ENCODE data around the gene PACRG.

PACRG gene

GRCh38 chr6:163188746-163189145, 461.0 kb downstream of the PACRG start:
- no peak for FAIRE-seq
- no peak for TF ChIP-seq POLR2AphosphoS5 (IDR thresholded peaks at IDR 0.05; ENCODE audit: low read depth, low read length)
- no peak for TF ChIP-seq TAF1 (IDR thresholded peaks at IDR 0.05; ENCODE audit: borderline replicate concordance, low read depth, low read length)
- no peak for TF ChIP-seq POLR2A (IDR thresholded peaks at IDR 0.05; ENCODE audit: low read depth, low read length)
- no peak for DNase-seq (ENCODE audit: insufficient read length)

DNA sequence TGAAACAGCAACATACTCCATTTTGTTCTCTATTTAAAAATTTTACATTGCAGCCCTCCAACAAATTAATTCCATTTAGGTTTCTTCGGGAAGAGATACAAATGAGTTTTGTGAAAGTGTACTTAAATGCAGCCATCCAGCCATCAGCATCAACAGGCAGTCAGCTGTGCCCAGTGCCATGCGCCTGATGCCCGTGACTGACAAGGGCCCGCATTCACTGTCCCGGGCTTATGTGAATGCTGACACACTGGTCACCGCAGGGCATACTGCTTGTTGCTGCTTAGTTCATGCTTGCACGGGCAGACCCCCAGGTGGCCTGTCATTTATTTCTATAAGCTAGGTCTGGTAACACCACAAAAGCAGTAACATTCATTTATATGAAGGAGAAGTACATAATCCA, 461.8 kb downstream of the PACRG start:
- DNase-seq (ENCODE audit: insufficient read length) (no peak), FAIRE-seq (no peak)
- TF ChIP-seq POLR2AphosphoS5 (IDR thresholded peaks at IDR 0.05; ENCODE audit: low read depth, low read length) = no peak
- TF ChIP-seq POLR2A (IDR thresholded peaks at IDR 0.05; ENCODE audit: low read depth, low read length) = no peak
- TF ChIP-seq TAF1 (IDR thresholded peaks at IDR 0.05; ENCODE audit: borderline replicate concordance, low read depth, low read length) = no peak

- DNase-seq (ENCODE audit: insufficient read length) (no peak), FAIRE-seq (no peak)
- TF ChIP-seq POLR2A (IDR thresholded peaks at IDR 0.05; ENCODE audit: low read depth, low read length) = no peak
- TF ChIP-seq POLR2AphosphoS5 (IDR thresholded peaks at IDR 0.05; ENCODE audit: low read depth, low read length) = no peak
- no peak for TF ChIP-seq TAF1 (IDR thresholded peaks at IDR 0.05; ENCODE audit: borderline replicate concordance, low read depth, low read length)
Measured at GRCh38 chr6:163190786-163191185, 463.0 kb downstream of the PACRG start.

DNA sequence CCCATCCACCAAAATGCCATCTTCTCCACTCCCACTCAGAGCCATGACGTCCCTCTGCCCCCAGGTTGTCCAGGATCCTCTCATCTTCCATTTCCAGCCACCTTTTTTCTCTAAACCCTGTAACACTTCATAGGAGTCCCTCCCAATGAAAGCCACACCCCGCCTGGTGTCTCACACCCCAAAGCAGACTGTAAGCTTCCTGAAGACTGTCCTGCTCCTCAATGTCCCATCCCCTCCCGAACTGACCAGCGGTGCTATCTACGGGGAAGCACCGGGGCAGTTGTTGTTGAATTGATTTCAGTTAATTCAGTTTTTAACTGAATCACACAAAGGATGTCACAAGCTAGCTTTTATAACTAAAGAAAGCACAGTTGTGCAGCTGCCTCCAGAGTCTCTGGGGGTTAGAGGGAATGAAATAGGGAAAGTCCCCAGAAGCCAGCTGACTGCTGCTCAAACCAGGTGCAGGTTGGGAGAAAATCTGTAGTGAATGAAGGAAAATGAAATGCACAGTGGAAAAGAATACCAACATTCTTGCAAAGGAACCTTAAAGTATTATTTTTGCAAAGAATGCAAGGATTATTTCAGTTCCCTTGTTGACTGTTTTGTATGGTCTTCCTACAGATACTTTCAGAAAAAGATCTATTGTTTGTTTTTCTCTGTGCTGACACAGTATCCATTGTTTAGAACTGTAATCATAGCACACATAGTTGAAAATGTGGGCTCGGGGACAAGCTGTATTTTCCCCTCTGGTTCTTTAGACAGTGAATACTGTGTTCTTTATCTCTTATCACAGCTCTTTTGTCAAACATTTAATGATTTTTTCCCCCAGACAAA, 464.1 kb downstream of the PACRG start:
- DNase-seq (ENCODE audit: insufficient read length) (no peak), FAIRE-seq (no peak)
- TF ChIP-seq POLR2AphosphoS5 (IDR thresholded peaks at IDR 0.05; ENCODE audit: low read depth, low read length) = no peak
- TF ChIP-seq POLR2A (IDR thresholded peaks at IDR 0.05; ENCODE audit: low read depth, low read length) = no peak
- TF ChIP-seq TAF1 (IDR thresholded peaks at IDR 0.05; ENCODE audit: borderline replicate concordance, low read depth, low read length) = no peak

DNA sequence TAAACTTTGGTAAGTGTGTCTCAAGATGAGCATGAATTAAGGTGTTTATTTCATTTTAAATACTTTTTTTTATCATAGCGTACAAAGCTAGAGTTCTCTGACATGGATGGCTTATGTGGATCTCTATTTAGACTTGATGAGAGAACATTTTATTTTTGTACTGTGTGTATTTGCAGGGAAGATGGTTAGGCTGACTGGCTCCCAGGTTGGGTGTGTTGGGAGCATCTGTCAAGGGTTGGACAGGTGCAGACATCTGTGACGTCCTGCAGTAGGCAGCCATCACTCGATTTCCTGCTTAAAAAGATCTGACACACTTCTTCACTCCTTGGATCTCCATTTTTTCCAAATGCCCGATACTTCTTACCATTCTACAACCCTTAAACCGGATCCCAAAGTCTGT, 464.8 kb downstream of the PACRG start:
- no peak for FAIRE-seq
- DNase-seq (ENCODE audit: insufficient read length) = no peak
- TF ChIP-seq POLR2A (IDR thresholded peaks at IDR 0.05; ENCODE audit: low read depth, low read length) (no peak), TAF1 (IDR thresholded peaks at IDR 0.05; ENCODE audit: borderline replicate concordance, low read depth, low read length) (no peak), POLR2AphosphoS5 (IDR thresholded peaks at IDR 0.05; ENCODE audit: low read depth, low read length) (no peak)

DNA sequence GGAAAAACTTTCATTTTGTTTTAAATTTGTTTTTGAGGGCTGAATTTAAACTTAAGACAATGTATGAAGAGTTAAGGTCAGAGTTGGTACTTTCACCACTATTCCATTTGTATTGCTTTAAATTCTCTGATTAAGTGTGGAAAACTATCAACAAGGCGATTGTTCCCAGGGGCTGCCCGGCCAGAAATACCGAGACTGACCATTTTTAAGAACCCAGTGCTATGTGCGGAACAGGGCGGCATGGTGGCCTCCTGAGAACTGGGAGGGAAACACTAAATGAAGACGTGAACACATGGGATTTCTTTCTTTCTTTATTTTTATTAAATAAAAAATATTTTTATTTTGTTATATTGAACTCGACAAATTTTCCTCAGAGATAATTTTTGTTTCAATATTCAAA, 465.6 kb downstream of the PACRG start:
- no peak for TF ChIP-seq POLR2A (IDR thresholded peaks at IDR 0.05; ENCODE audit: low read depth, low read length)
- TF ChIP-seq POLR2AphosphoS5 (IDR thresholded peaks at IDR 0.05; ENCODE audit: low read depth, low read length) = no peak
- no peak for TF ChIP-seq TAF1 (IDR thresholded peaks at IDR 0.05; ENCODE audit: borderline replicate concordance, low read depth, low read length)
- no peak for DNase-seq (ENCODE audit: insufficient read length)
- FAIRE-seq = no peak

DNA sequence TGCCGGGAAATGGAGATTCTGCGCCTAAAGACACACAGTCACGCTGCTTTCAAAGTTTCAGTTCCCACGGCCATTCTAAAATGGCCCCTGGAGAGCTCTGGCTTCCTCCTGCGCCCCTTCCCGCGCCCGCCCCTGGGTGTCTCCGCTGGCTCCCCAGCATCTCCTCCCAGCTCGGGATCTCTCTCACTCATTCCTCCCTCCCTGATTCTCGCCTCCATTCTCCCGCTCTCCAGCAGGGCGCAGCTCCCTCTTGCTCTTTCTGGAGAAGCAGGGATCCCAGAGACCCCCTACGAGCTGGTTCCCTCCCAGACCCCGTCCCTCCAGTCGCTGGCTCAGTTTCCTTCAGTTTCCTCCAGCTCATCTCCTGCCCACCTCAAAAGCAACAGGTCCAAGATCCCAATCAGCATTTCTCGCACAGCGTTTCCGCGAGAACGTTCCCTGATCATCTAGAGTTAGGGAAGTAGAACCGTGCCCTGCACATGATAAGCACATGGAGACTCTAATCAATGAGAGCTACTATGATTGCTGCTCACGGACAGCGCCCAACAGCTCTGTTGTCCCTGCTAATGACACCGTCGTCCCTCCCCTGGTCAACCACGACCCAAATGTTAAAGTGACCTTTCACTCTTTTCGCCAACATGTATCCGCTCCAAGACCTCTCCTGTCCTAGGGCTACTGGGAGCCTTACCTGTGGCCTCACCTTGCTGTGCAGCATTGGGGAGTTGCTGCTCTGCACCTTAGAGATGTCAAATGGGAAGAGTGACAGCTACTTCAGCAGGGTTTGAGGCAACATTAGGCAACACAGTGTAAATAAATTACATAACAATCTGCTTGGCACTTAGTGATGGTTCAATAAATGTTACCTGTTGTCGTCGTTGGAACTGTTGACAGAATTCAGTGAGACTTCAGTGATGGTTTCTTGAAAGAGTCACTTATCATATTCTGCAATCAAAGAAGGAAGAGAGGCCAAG, 468.2 kb downstream of the PACRG start:
- DNase-seq (ENCODE audit: insufficient read length) = no peak
- no peak for FAIRE-seq
- TF ChIP-seq POLR2A (IDR thresholded peaks at IDR 0.05; ENCODE audit: low read depth, low read length) = no peak
- no peak for TF ChIP-seq TAF1 (IDR thresholded peaks at IDR 0.05; ENCODE audit: borderline replicate concordance, low read depth, low read length)
- TF ChIP-seq POLR2AphosphoS5 (IDR thresholded peaks at IDR 0.05; ENCODE audit: low read depth, low read length) = no peak

DNA sequence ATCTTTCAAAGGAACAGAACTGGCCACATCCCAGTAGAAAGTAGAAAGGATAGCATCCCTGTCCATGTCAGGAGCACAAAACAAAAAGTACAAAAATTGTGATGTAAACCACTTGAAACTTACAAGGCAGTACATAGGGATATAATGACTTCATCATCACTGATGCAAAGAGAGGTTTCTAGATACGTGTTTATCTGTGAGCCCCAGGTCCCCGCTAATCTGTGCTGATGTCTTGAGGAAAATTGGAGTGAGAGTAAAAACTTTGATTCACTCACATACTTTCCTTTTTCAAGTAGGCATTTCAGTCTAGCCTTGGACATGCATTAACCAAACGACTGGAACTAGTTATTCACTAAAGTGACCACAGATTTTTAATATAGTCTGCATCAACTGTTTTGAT, 470.1 kb downstream of the PACRG start:
- TF ChIP-seq POLR2A (IDR thresholded peaks at IDR 0.05; ENCODE audit: low read depth, low read length) (no peak), TAF1 (IDR thresholded peaks at IDR 0.05; ENCODE audit: borderline replicate concordance, low read depth, low read length) (no peak), POLR2AphosphoS5 (IDR thresholded peaks at IDR 0.05; ENCODE audit: low read depth, low read length) (no peak)
- FAIRE-seq = no peak
- DNase-seq (ENCODE audit: insufficient read length) = no peak

- DNase-seq (ENCODE audit: insufficient read length) (no peak), FAIRE-seq (no peak)
- TF ChIP-seq POLR2AphosphoS5 (IDR thresholded peaks at IDR 0.05; ENCODE audit: low read depth, low read length) = no peak
- TF ChIP-seq TAF1 (IDR thresholded peaks at IDR 0.05; ENCODE audit: borderline replicate concordance, low read depth, low read length) = no peak
- TF ChIP-seq POLR2A (IDR thresholded peaks at IDR 0.05; ENCODE audit: low read depth, low read length) = no peak
Measured at GRCh38 chr6:163198396-163198795, 470.6 kb downstream of the PACRG start.

- DNase-seq (ENCODE audit: insufficient read length) (no peak), FAIRE-seq (no peak)
Measured at GRCh38 chr6:163199371-163199770, 471.6 kb downstream of the PACRG start.

GRCh38 chr6:163200289-163200688, 472.5 kb downstream of the PACRG start:
- FAIRE-seq (no peak), DNase-seq (ENCODE audit: insufficient read length) (no peak)

More at GRCh38 chr6:163199371-163199770, 471.6 kb downstream of the PACRG start:
- no peak for TF ChIP-seq POLR2AphosphoS5 (IDR thresholded peaks at IDR 0.05; ENCODE audit: low read depth, low read length)
- no peak for TF ChIP-seq TAF1 (IDR thresholded peaks at IDR 0.05; ENCODE audit: borderline replicate concordance, low read depth, low read length)
- TF ChIP-seq POLR2A (IDR thresholded peaks at IDR 0.05; ENCODE audit: low read depth, low read length) = no peak

More at GRCh38 chr6:163200289-163200688, 472.5 kb downstream of the PACRG start:
- TF ChIP-seq POLR2A (IDR thresholded peaks at IDR 0.05; ENCODE audit: low read depth, low read length) = no peak
- no peak for TF ChIP-seq TAF1 (IDR thresholded peaks at IDR 0.05; ENCODE audit: borderline replicate concordance, low read depth, low read length)
- no peak for TF ChIP-seq POLR2AphosphoS5 (IDR thresholded peaks at IDR 0.05; ENCODE audit: low read depth, low read length)

Data from GM12892 (cell line).